Measurements from ENCODE around the gene PPP1R16B.

DNA sequence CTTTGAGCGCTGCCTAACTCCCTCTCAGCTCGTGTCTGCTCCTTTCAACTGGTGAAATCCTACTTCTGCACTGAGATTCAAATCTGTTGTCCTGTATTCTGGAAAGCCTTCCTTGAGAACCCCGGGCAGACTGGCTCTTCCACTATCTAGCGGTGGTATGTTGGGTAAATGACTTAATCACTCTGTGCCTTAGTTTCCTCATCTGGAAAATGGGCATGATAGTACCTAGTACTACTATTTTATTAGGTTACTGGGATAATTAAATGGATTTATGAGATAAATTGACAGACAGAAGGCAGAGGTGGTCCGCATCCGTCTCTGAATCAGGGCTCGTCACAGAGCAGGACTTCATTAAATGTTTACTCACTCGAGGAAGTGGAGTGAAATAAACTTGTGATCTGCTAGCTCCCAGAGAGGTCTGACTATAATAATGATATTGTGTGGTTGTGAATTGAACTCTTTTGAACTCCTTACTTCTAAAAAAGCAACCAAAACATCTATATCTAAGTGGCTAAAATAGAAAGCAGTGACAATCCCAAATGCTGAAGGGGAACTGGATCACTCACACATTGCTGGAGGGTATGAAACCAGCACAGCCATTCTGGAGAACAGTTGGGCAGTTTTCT lies 26.6 kb downstream of the PPP1R16B start:
- no peak for TF ChIP-seq CTCF (IDR thresholded peaks at IDR 0.05)
- TF ChIP-seq POLR2A (IDR thresholded peaks at IDR 0.05), result no peak
